H9 (cell line): ENCODE results near the gene SYNE4. TPM values are rescaled to one million over a fixed set of nuclear protein-coding genes. Genes with fewer than 3 reads are reported as not detected.

Experiments
- DNase-seq: peaks from one replicate; pipeline ENCODE4 v3.0.0-alpha.2; 2017
- H2AFZ ChIP-seq: one replicate; pipeline ENCODE4 v1.6.1; 2013; ENCODE audit warnings: mild to moderate bottlenecking, low read length, control low read depth, moderate library complexity
- H2AK5ac ChIP-seq: 2 replicates; pipeline ENCODE4 v1.6.1; 2013; ENCODE audit warnings: low read length, control low read depth, mixed read lengths; ENCODE audit not compliant: insufficient read length
- H2BK120ac ChIP-seq: one replicate; pipeline ENCODE4 v1.6.1; 2013; ENCODE audit warnings: low read depth, mild to moderate bottlenecking, low read length, control low read depth, inconsistent platforms; ENCODE audit not compliant: poor library complexity, severe bottlenecking
- H2BK12ac ChIP-seq: 2 replicates; pipeline ENCODE4 v1.6.1; 2013; ENCODE audit warnings: low read length, control low read depth, mixed read lengths, low read depth; ENCODE audit not compliant: insufficient read length
- H2BK15ac ChIP-seq: 2 replicates; pipeline ENCODE4 v1.6.1; 2013; ENCODE audit warnings: low read depth, low read length, control low read depth
- H2BK20ac ChIP-seq: one replicate; pipeline ENCODE4 v1.6.1; 2013; ENCODE audit warnings: low read depth, mild to moderate bottlenecking, low read length, control low read depth, inconsistent platforms; ENCODE audit not compliant: poor library complexity, severe bottlenecking
- H2BK5ac ChIP-seq: 2 replicates; pipeline ENCODE4 v1.6.1; 2013; ENCODE audit warnings: low read length, control low read depth, mixed read lengths; ENCODE audit not compliant: insufficient read length
- H3K14ac ChIP-seq: 2 replicates; pipeline ENCODE4 v1.6.1; 2013; ENCODE audit warnings: low read length, control low read depth; ENCODE audit not compliant: insufficient read depth
- H3K18ac ChIP-seq: 2 replicates; pipeline ENCODE4 v1.6.1; 2013; ENCODE audit warnings: low read depth, mild to moderate bottlenecking, mixed read lengths, low read length, control low read depth; ENCODE audit not compliant: insufficient read length
- H3K23ac ChIP-seq: 2 replicates; pipeline ENCODE4 v1.6.1; 2013; ENCODE audit warnings: low read length, control low read depth, mixed read lengths, low read depth; ENCODE audit not compliant: insufficient read length
- H3K23me2 ChIP-seq: 2 replicates; pipeline ENCODE4 v1.6.1; 2013; ENCODE audit warnings: low read depth, mild to moderate bottlenecking, mixed read lengths, low read length, control low read depth; ENCODE audit not compliant: insufficient read length, poor library complexity, severe bottlenecking
- H3K27ac ChIP-seq: 2 replicates; pipeline ENCODE4 v1.5.1; 2013; ENCODE audit warnings: low read length, control low read depth, mixed read lengths, low read depth; ENCODE audit not compliant: insufficient read length
- H3K27me3 ChIP-seq: 2 replicates; pipeline ENCODE4 v1.6.1; 2013; ENCODE audit warnings: low read length, control low read depth, inconsistent platforms; ENCODE audit not compliant: insufficient read depth
- H3K4ac ChIP-seq: 2 replicates; pipeline ENCODE4 v1.6.1; 2013; ENCODE audit warnings: low read depth, mild to moderate bottlenecking, control low read depth, inconsistent platforms, low read length, moderate library complexity
- H3K4me1 ChIP-seq: 2 replicates; pipeline ENCODE4 v1.6.1; 2013; ENCODE audit warnings: low read length, control low read depth, inconsistent platforms; ENCODE audit not compliant: insufficient read depth
- H3K4me2 ChIP-seq: 2 replicates; pipeline ENCODE4 v1.6.1; 2013; ENCODE audit warnings: low read length, control low read depth, mixed read lengths; ENCODE audit not compliant: insufficient read length, insufficient read depth
- H3K56ac ChIP-seq: 2 replicates; pipeline ENCODE4 v1.6.1; 2013; ENCODE audit warnings: low read depth, mild to moderate bottlenecking, mixed read lengths, low read length, control low read depth; ENCODE audit not compliant: insufficient read length
- H3K79me1 ChIP-seq: 2 replicates; pipeline ENCODE4 v1.6.1; 2013; ENCODE audit warnings: low read depth, mild to moderate bottlenecking, moderate library complexity, low read length, control low read depth, inconsistent platforms; ENCODE audit not compliant: insufficient read depth, poor library complexity, severe bottlenecking
- H3K79me2 ChIP-seq: 2 replicates; pipeline ENCODE4 v1.6.1; 2013; ENCODE audit warnings: low read length, control low read depth, inconsistent platforms; ENCODE audit not compliant: insufficient read depth
- H3K9ac ChIP-seq: 2 replicates; pipeline ENCODE4 v1.6.1; 2013; ENCODE audit warnings: low read length, control low read depth, mixed read lengths; ENCODE audit not compliant: insufficient read length; ENCODE audit errors: extremely low read depth
- H3K9me3 ChIP-seq: one replicate; pipeline ENCODE4 v1.6.1; 2013; ENCODE audit warnings: low read depth, low read length, inconsistent platforms; ENCODE audit not compliant: control insufficient read depth
- H3T11ph ChIP-seq: one replicate; pipeline ENCODE4 v1.6.1; 2013; ENCODE audit warnings: mild to moderate bottlenecking, low read length, control low read depth, inconsistent platforms
- H4K20me1 ChIP-seq: one replicate; pipeline ENCODE4 v1.6.1; 2013; ENCODE audit not compliant: control insufficient read depth, insufficient read length, insufficient read depth
- H4K5ac ChIP-seq: 2 replicates; pipeline ENCODE4 v1.6.1; 2013; ENCODE audit warnings: low read depth, mild to moderate bottlenecking, mixed read lengths, low read length, control low read depth; ENCODE audit not compliant: insufficient read length
- H4K8ac ChIP-seq: replicated peaks from 2 replicates; pipeline ENCODE4 v1.6.1; 2013; ENCODE audit warnings: low read length, control low read depth, mixed read lengths, low read depth; ENCODE audit not compliant: insufficient read length
- H4K91ac ChIP-seq: 2 replicates; pipeline ENCODE4 v1.6.1; 2013; ENCODE audit warnings: low read depth, mild to moderate bottlenecking, moderate library complexity, mixed read lengths, low read length, control low read depth; ENCODE audit not compliant: insufficient read length
- H3K27ac Mint-ChIP-seq, 3 experiments: 2 replicates in 2 of 3; 3 replicates in 1 of 3; pipeline ENCODE4 v1.8.0; 2020 to 2021; ENCODE audit warnings: mixed read lengths in 3 of 3, mild to moderate bottlenecking in 1 of 3, moderate library complexity in 1 of 3
- H3K27me3 Mint-ChIP-seq: 2 replicates; pipeline ENCODE4 v1.8.0; 2021; ENCODE audit warnings: low read depth, mild to moderate bottlenecking, moderate library complexity, mixed read lengths
- H3K36me3 Mint-ChIP-seq, 3 experiments: 2 replicates in 2 of 3; 3 replicates in 1 of 3; pipeline ENCODE4 v1.8.0; 2020 to 2021; ENCODE audit warnings: low read depth in 3 of 3, mixed read lengths in 3 of 3; ENCODE audit not compliant: insufficient read depth in 1 of 3
- H3K4me1 Mint-ChIP-seq, 2 experiments: 2 replicates each; pipeline ENCODE4 v1.8.0; 2020; ENCODE audit warnings: mixed read lengths in 2 of 2
- H3K4me3 Mint-ChIP-seq, 2 experiments: 2 replicates in 1 of 2; 3 replicates in 1 of 2; pipeline ENCODE4 v1.8.0; 2020 to 2021; ENCODE audit warnings: mild to moderate bottlenecking in 2 of 2, mixed read lengths in 2 of 2, moderate library complexity in 1 of 2
- H3K9me3 Mint-ChIP-seq, 2 experiments: 2 replicates in 1 of 2; 3 replicates in 1 of 2; pipeline ENCODE4 v1.8.0; 2020; ENCODE audit warnings: mild to moderate bottlenecking in 2 of 2, mixed read lengths in 2 of 2, moderate library complexity in 1 of 2
- CTCF ChIP-seq: fragments of 200-600 bp; sonication (generic); conservative IDR thresholded peaks from 3 replicates; pipeline ENCODE4 v1.8.0; 2021; ENCODE audit warnings: antibody characterized with exemption, mild to moderate bottlenecking
- WGBS: extraction: QIAGEN DNeasy Blood & Tissue Kit; methylation state at CpG from one replicate; pipeline ENCODE4 v1.1.7; 2013; ENCODE audit warnings: missing lambda C conversion rate, low lambda C conversion rate, mixed read lengths; ENCODE audit not compliant: insufficient read length; ENCODE audit errors: extremely low coverage; 5-methylcytosine and 5-hydroxymethylcytosine counted together
- total RNA-seq: library from RNA; stranded (reverse); gene quantifications from 2 replicates; pipeline ENCODE4 v1.2.1, GENCODE V29; 2021

SYNE4 gene
- total RNA-seq, 1 experiment from 2014 or later: 19.2 TPM

GRCh38 chr19:35960432-35960972 lies 48.1 kb downstream of the SYNE4 start:
- Histone ChIP-seq H2BK120ac (no peak overlapping the region), H3K79me1 (no peaks in the 10 kb centered on the region), H2AK5ac (no peak overlapping the region), H3K27me3 (peaks cover 14% of the 10 kb centered on the region), H4K5ac (no peak overlapping the region), H3K9me3 (no peaks in the 10 kb centered on the region), H3K23me2 (no peaks in the 10 kb centered on the region), H4K8ac (no peak overlapping the region), H3K4me2 (no peak overlapping the region), H4K91ac (no peak overlapping the region), H3K56ac (no peak overlapping the region), H3K23ac (no peak overlapping the region), H3K18ac (no peak overlapping the region), H3K14ac (no peak overlapping the region), H3K79me2 (no peaks in the 10 kb centered on the region), H2BK20ac (no peak overlapping the region), H3T11ph (no peak overlapping the region), H2BK5ac (no peak overlapping the region), H2BK12ac (no peak overlapping the region), H3K4me1 (no peaks in the 10 kb centered on the region), H2AFZ (no peak overlapping the region), H3K4ac (no peak overlapping the region), H2BK15ac (no peak overlapping the region), H3K9ac (no peak overlapping the region), H3K27ac (no peak overlapping the region), H4K20me1 (peaks cover 2% of the 10 kb centered on the region)
- H3K9me3 Mint-ChIP-seq: 0 out of 5 replicates have a peak, but pooled peaks cover 0 to 2% of the 10 kb centered on the region in 2 experiments
- H3K36me3 Mint-ChIP-seq: no peaks in the 10 kb centered on the region
- no peak overlapping the region for H3K27ac Mint-ChIP-seq
- no peak for DNase-seq
- no peak overlapping the region; a peak in 2 of 5 replicates for H3K4me3 Mint-ChIP-seq
- no CpG with 5 or more reads among the region's 7 CpGs for WGBS
- H3K27me3 Mint-ChIP-seq: peaks cover 53% of the 10 kb centered on the region
- TF ChIP-seq CTCF: no peak
- 0 out of 4 replicates have a peak, but pooled peaks cover 0 to 3% of the 10 kb centered on the region in 2 experiments for H3K4me1 Mint-ChIP-seq
